Measurements from ENCODE around the gene DPP6. TPM values are rescaled to one million over a fixed set of nuclear protein-coding genes. Genes with fewer than 3 reads are reported as not detected.

The DPP6 gene
- total RNA-seq, 1 donor from 2014 or later, result 0.48 TPM

DNA sequence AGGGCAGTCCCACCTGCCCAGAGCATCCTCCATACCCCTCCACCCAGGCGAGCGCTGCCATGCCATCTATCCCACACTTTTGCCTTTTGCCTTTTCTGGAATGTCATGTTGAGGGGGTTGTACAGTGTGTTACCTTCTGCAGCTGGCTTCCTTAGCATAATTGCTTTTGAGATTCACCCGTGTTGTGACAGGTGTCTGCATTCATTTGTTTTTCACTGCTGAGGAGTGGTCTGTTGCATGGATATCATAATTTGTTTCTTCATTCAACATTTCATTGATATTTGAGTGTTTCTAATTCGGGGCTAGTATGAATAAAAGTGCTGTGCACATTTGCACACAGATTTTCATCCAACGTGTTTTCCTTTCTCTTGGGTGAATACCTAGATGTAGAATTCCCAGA lies 596.8 kb downstream of the DPP6 start:
- Histone ChIP-seq H3K9ac (ENCODE audit: low read length) (no peak overlapping the region), H3K4me2 (ENCODE audit: low read length) (no peak overlapping the region), H3K27me3 (ENCODE audit: insufficient read depth, low read length) (no peaks in the 10 kb centered on the region), H3K36me3 (ENCODE audit: insufficient read depth, low read length) (no peaks in the 10 kb centered on the region), H3K27ac (ENCODE audit: low read depth, low read length) (no peak overlapping the region), H3K4me3 (ENCODE audit: insufficient read depth, low read depth, low read length) (no peak overlapping the region), H3K9me3 (ENCODE audit: insufficient read depth, low read depth, low read length) (peaks cover 7% of the 10 kb centered on the region), H2AFZ (ENCODE audit: low read depth, low read length) (no peak overlapping the region), H4K20me1 (ENCODE audit: insufficient read depth, low read length) (no peaks in the 10 kb centered on the region), H3K79me2 (ENCODE audit: insufficient read depth, low read length) (no peaks in the 10 kb centered on the region), H3K4me1 (ENCODE audit: insufficient read depth, low read length) (no peaks in the 10 kb centered on the region)
- Mint-ChIP-seq H3K36me3 (ENCODE audit: low read depth, unreplicated experiment) (no peaks in the 10 kb centered on the region), H3K27ac (ENCODE audit: unreplicated experiment) (no peak overlapping the region), H3K4me3 (ENCODE audit: unreplicated experiment) (no peak overlapping the region), H3K4me1 (ENCODE audit: low read depth, unreplicated experiment) (peaks cover 19% of the 10 kb centered on the region), H3K27me3 (ENCODE audit: low read depth, unreplicated experiment) (peaks cover 25% of the 10 kb centered on the region), H3K9me3 (ENCODE audit: unreplicated experiment) (peaks cover 6% of the 10 kb centered on the region)
- FAIRE-seq, result no peak
- DNase-seq (ENCODE audit: low read depth), result no peak
- TF ChIP-seq, protein P1, sequence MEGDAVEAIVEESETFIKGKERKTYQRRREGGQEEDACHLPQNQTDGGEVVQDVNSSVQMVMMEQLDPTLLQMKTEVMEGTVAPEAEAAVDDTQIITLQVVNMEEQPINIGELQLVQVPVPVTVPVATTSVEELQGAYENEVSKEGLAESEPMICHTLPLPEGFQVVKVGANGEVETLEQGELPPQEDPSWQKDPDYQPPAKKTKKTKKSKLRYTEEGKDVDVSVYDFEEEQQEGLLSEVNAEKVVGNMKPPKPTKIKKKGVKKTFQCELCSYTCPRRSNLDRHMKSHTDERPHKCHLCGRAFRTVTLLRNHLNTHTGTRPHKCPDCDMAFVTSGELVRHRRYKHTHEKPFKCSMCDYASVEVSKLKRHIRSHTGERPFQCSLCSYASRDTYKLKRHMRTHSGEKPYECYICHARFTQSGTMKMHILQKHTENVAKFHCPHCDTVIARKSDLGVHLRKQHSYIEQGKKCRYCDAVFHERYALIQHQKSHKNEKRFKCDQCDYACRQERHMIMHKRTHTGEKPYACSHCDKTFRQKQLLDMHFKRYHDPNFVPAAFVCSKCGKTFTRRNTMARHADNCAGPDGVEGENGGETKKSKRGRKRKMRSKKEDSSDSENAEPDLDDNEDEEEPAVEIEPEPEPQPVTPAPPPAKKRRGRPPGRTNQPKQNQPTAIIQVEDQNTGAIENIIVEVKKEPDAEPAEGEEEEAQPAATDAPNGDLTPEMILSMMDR (IDR thresholded peaks at IDR 0.05; ENCODE audit: insufficient read depth, low read depth, low read length), result no peak
- TF ChIP-seq EZH2 (IDR thresholded peaks at IDR 0.05; ENCODE audit: insufficient read depth, low read length), result no peak

DNA sequence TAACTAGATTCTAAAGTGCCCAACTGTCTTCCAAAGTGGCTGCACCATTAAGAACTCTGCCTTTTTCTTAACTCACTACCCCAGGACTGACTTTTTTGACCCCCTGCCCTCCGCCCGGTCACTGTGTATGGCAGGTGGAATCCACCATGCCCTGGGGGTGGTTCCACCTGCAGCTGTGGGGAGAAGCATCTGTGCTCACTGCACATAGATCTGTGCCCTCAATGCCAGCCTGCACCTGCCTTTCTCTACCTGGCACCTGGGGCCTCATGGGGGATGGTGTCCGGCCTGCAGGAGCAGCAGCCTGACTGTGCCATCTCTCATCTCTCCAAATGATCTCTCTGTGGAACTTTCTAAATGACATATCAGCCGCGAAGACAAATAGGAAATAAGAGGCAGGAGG lies 597.2 kb downstream of the DPP6 start:
- H3K9me3 Mint-ChIP-seq (ENCODE audit: unreplicated experiment), result peaks cover 6% of the 10 kb centered on the region
- no peaks in the 10 kb centered on the region for H4K20me1 ChIP-seq (ENCODE audit: insufficient read depth, low read length)
- no peak overlapping the region for H3K9ac ChIP-seq (ENCODE audit: low read length)
- no peaks in the 10 kb centered on the region for H3K36me3 Mint-ChIP-seq (ENCODE audit: low read depth, unreplicated experiment)
- no peak overlapping the region for H3K4me2 ChIP-seq (ENCODE audit: low read length)
- H2AFZ ChIP-seq (ENCODE audit: low read depth, low read length), result no peak overlapping the region
- no peak for DNase-seq (ENCODE audit: low read depth)
- H3K4me3 ChIP-seq (ENCODE audit: insufficient read depth, low read depth, low read length), result no peak overlapping the region
- H3K4me1 Mint-ChIP-seq (ENCODE audit: low read depth, unreplicated experiment), result peaks cover 16% of the 10 kb centered on the region
- FAIRE-seq, result no peak
- TF ChIP-seq, protein P1 (IDR thresholded peaks at IDR 0.05; ENCODE audit: insufficient read depth, low read depth, low read length), result no peak
- H3K27me3 Mint-ChIP-seq (ENCODE audit: low read depth, unreplicated experiment), result peaks cover 25% of the 10 kb centered on the region
- H3K27ac Mint-ChIP-seq (ENCODE audit: unreplicated experiment), result no peak overlapping the region
- H3K27me3 ChIP-seq (ENCODE audit: insufficient read depth, low read length), result no peaks in the 10 kb centered on the region
- H3K4me1 ChIP-seq (ENCODE audit: insufficient read depth, low read length), result no peaks in the 10 kb centered on the region
- no peaks in the 10 kb centered on the region for H3K79me2 ChIP-seq (ENCODE audit: insufficient read depth, low read length)
- no peak overlapping the region for H3K4me3 Mint-ChIP-seq (ENCODE audit: unreplicated experiment)
- peaks cover 7% of the 10 kb centered on the region for H3K9me3 ChIP-seq (ENCODE audit: insufficient read depth, low read depth, low read length)
- no peaks in the 10 kb centered on the region for H3K36me3 ChIP-seq (ENCODE audit: insufficient read depth, low read length)
- H3K27ac ChIP-seq (ENCODE audit: low read depth, low read length), result no peak overlapping the region

DNA sequence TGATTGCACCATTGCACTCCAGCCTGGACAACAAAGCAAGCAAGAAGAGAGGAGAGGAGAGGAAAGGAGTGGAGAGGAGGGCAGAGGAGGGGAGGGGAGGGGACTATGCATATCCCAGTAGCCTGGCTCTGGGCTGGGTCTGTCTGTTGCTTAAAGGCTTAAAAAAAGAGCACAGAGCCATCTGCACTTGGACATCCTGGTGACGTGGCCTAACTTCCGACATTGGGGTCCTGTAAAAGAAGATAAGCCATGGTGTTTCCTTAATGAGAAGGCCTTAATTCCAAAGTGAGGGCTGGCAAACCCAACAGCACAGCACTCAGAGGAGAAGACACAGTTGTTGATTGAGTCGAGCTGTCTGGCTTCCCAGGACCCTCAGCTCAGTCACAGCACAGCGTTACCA lies 598.1 kb downstream of the DPP6 start:
- Histone ChIP-seq H4K20me1 (ENCODE audit: insufficient read depth, low read length) (no peaks in the 10 kb centered on the region), H3K79me2 (ENCODE audit: insufficient read depth, low read length) (no peaks in the 10 kb centered on the region), H3K27ac (ENCODE audit: low read depth, low read length) (no peak overlapping the region), H3K4me1 (ENCODE audit: insufficient read depth, low read length) (no peaks in the 10 kb centered on the region), H3K9ac (ENCODE audit: low read length) (no peak overlapping the region), H3K27me3 (ENCODE audit: insufficient read depth, low read length) (no peaks in the 10 kb centered on the region), H3K36me3 (ENCODE audit: insufficient read depth, low read length) (no peaks in the 10 kb centered on the region), H2AFZ (ENCODE audit: low read depth, low read length) (no peak overlapping the region), H3K4me2 (ENCODE audit: low read length) (no peak overlapping the region), H3K4me3 (ENCODE audit: insufficient read depth, low read depth, low read length) (no peak overlapping the region), H3K9me3 (ENCODE audit: insufficient read depth, low read depth, low read length) (peaks cover 7% of the 10 kb centered on the region)
- TF ChIP-seq EZH2 (IDR thresholded peaks at IDR 0.05; ENCODE audit: insufficient read depth, low read length), result no peak
- TF ChIP-seq, protein P1 (IDR thresholded peaks at IDR 0.05; ENCODE audit: insufficient read depth, low read depth, low read length), result no peak
- no peak for DNase-seq (ENCODE audit: low read depth)
- FAIRE-seq, result no peak
- H3K36me3 Mint-ChIP-seq (ENCODE audit: low read depth, unreplicated experiment), result no peaks in the 10 kb centered on the region
- H3K4me3 Mint-ChIP-seq (ENCODE audit: unreplicated experiment), result no peak overlapping the region
- H3K27ac Mint-ChIP-seq (ENCODE audit: unreplicated experiment), result no peak overlapping the region
- H3K27me3 Mint-ChIP-seq (ENCODE audit: low read depth, unreplicated experiment), result peaks cover 25% of the 10 kb centered on the region
- H3K9me3 Mint-ChIP-seq (ENCODE audit: unreplicated experiment), result peaks cover 6% of the 10 kb centered on the region
- peaks cover 16% of the 10 kb centered on the region for H3K4me1 Mint-ChIP-seq (ENCODE audit: low read depth, unreplicated experiment)
